Mesothelial cell of epicardium (in vitro differentiated cells): ENCODE results near the gene ALKBH7. TPM values are rescaled to one million over a fixed set of nuclear protein-coding genes. Genes with fewer than 3 reads are reported as not detected.

ENCODE experiments used
- DNase-seq, 2 experiments: peaks; one replicate each; pipeline ENCODE4 v3.0.0; 2021; ENCODE audit warnings: low spot score in 2 of 2; ENCODE audit not compliant: unreplicated experiment in 2 of 2
- H3K27ac Mint-ChIP-seq: 2 replicates; pipeline ENCODE4 v1.8.0; 2021; ENCODE audit warnings: mixed read lengths
- H3K27me3 Mint-ChIP-seq: 2 replicates; pipeline ENCODE4 v1.8.0; 2021; ENCODE audit warnings: low read depth, mixed read lengths
- H3K36me3 Mint-ChIP-seq: 2 replicates; pipeline ENCODE4 v1.8.0; 2021; ENCODE audit warnings: mixed read lengths
- H3K4me1 Mint-ChIP-seq: 2 replicates; pipeline ENCODE4 v1.8.0; 2021; ENCODE audit warnings: mixed read lengths
- H3K4me3 Mint-ChIP-seq: 2 replicates; pipeline ENCODE4 v1.8.0; 2021; ENCODE audit warnings: mild to moderate bottlenecking, moderate library complexity, mixed read lengths
- H3K9me3 Mint-ChIP-seq: 2 replicates; pipeline ENCODE4 v1.8.0; 2021; ENCODE audit warnings: mixed read lengths
- total RNA-seq: library from RNA; stranded (reverse); gene quantifications from 3 replicates; pipeline ENCODE4 v1.2.1, GENCODE V29; 2021
- TF ChIP-seq, protein P1 (sequence below): fragments of 200-600 bp; sonication (generic); IDR thresholded peaks from one replicate; pipeline ENCODE4 v1.5.0; 2021; ENCODE audit warnings: antibody characterized with exemption; ENCODE audit not compliant: unreplicated experiment

Gene ALKBH7, protein sequence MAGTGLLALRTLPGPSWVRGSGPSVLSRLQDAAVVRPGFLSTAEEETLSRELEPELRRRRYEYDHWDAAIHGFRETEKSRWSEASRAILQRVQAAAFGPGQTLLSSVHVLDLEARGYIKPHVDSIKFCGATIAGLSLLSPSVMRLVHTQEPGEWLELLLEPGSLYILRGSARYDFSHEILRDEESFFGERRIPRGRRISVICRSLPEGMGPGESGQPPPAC
- 83.7 to 92.9 TPM (median 87.7 TPM) in 3 replicates for total RNA-seq

DNA sequence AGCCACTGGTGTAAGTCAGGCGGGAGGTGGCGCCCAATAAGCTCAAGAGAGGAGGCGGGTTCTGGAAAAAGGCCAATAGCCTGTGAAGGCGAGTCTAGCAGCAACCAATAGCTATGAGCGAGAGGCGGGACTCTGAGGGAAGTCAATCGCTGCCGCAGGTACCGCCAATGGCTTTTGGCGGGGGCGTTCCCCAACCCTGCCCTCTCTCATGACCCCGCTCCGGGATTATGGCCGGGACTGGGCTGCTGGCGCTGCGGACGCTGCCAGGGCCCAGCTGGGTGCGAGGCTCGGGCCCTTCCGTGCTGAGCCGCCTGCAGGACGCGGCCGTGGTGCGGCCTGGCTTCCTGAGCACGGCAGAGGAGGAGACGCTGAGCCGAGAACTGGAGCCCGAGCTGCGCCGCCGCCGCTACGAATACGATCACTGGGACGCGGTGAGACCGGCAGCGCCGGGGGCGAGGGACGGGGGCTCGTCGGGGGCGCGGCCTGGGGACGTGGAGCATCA lies at the start of gene ALKBH7:
ALKBH7 (plus strand) TSS at position 201 of the 502 bp plus-strand sequence; CDS start at position 228, 27 bp downstream.
- H3K4me3 Mint-ChIP-seq, result peak within 1 kb of the TSS; percentile 70
- TF ChIP-seq, protein P1, sequence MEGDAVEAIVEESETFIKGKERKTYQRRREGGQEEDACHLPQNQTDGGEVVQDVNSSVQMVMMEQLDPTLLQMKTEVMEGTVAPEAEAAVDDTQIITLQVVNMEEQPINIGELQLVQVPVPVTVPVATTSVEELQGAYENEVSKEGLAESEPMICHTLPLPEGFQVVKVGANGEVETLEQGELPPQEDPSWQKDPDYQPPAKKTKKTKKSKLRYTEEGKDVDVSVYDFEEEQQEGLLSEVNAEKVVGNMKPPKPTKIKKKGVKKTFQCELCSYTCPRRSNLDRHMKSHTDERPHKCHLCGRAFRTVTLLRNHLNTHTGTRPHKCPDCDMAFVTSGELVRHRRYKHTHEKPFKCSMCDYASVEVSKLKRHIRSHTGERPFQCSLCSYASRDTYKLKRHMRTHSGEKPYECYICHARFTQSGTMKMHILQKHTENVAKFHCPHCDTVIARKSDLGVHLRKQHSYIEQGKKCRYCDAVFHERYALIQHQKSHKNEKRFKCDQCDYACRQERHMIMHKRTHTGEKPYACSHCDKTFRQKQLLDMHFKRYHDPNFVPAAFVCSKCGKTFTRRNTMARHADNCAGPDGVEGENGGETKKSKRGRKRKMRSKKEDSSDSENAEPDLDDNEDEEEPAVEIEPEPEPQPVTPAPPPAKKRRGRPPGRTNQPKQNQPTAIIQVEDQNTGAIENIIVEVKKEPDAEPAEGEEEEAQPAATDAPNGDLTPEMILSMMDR, result no peak
- no peaks in the 10 kb centered on the region for H3K27me3 Mint-ChIP-seq
- peaks cover 10% of the 10 kb centered on the region for H3K36me3 Mint-ChIP-seq
- H3K9me3 Mint-ChIP-seq, result no peaks in the 10 kb centered on the region
- peak; percentile 94 to 95 for DNase-seq
- peaks cover 26% of the 10 kb centered on the region for H3K4me1 Mint-ChIP-seq
- peak within 1 kb of the TSS; percentile 97 for H3K27ac Mint-ChIP-seq

- Mint-ChIP-seq H3K9me3 (peaks cover 5% of the 10 kb centered on the region), H3K4me3 (no peak overlapping the region), H3K27me3 (no peaks in the 10 kb centered on the region), H3K4me1 (no peaks in the 10 kb centered on the region), H3K27ac (no peak overlapping the region), H3K36me3 (no peaks in the 10 kb centered on the region)
- DNase-seq, result no peak
- TF ChIP-seq, protein P1, result no peak
These were observed 47.8 kb upstream of the ALKBH7 start for GRCh38 chr19:6324757-6325156.

DNA sequence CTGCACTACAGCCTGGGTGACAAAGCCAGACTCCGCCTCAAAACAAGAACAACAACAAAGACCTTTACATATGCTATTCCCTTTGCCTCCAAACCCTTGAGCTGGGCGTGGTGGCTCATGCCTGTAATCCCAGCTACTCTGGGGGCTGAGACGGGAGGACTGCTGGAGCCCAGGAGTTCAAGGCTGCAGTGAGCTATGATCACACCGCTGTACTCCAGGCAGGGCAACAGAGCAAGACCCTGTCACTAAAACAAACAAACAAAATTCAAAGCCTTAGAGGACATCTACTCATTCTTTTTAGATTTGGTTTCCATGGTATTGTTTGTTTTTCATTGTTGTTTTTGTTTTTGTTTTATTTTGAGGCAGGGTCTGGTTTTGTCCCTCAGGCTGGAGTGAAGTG lies 47.0 kb upstream of the ALKBH7 start:
- Mint-ChIP-seq H3K27me3 (no peaks in the 10 kb centered on the region), H3K4me1 (no peaks in the 10 kb centered on the region), H3K36me3 (no peaks in the 10 kb centered on the region), H3K9me3 (peaks cover 5% of the 10 kb centered on the region), H3K27ac (no peak overlapping the region), H3K4me3 (no peak overlapping the region)
- DNase-seq, result no peak
- TF ChIP-seq, protein P1, result no peak

- no peak for DNase-seq
- no peak overlapping the region for H3K27ac Mint-ChIP-seq
- no peaks in the 10 kb centered on the region for H3K27me3 Mint-ChIP-seq
- no peak overlapping the region for H3K4me3 Mint-ChIP-seq
- no peaks in the 10 kb centered on the region for H3K4me1 Mint-ChIP-seq
- TF ChIP-seq, protein P1, result no peak
- H3K36me3 Mint-ChIP-seq, result no peaks in the 10 kb centered on the region
- peaks cover 5% of the 10 kb centered on the region for H3K9me3 Mint-ChIP-seq
These were observed 45.8 kb upstream of the ALKBH7 start for GRCh38 chr19:6326815-6327214.

DNA sequence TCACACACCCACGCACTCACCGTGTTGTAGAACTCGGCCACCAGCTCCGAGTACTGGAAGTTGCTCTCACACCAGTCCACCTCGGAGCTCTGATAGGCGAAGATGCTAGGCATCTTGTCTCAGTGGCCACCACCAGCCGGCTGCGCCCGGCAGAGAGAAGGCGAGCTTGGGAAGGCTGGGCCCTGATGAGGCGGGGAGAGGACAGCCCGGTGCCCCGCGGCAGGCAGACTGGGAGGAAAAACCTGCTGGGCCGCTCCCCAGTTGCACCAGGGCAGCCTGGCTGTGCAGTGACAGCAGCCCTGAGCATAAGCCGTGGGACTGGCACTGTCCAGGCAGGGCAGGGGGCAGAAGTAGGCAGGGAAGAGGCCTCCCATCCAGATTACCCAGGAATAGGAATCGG lies 39.2 kb upstream of the ALKBH7 start, which contains the start of gene ACER1:
ACER1 (minus strand) TSS at position 174 of the 400 bp plus-strand sequence; CDS start at position 113, 61 bp downstream.
- Mint-ChIP-seq H3K4me1 (no peaks in the 10 kb centered on the region), H3K9me3 (no peaks in the 10 kb centered on the region), H3K4me3 (no peak within 1 kb of the TSS), H3K27me3 (no peaks in the 10 kb centered on the region), H3K36me3 (no peaks in the 10 kb centered on the region), H3K27ac (no peak within 1 kb of the TSS)
- DNase-seq, result no peak
- TF ChIP-seq, protein P1, result no peak
